GM06990 (cell line): Measurements from ENCODE around the gene FYB1.

Experiments
- DNase-seq: peaks from one replicate; pipeline ENCODE4 v3.0.0-alpha.2; 2011; ENCODE audit not compliant: insufficient read length; ENCODE audit errors: extremely low read depth
- H3K27me3 ChIP-seq: replicated peaks from 2 replicates; pipeline ENCODE4 v1.6.0; 2011; ENCODE audit warnings: low read length; ENCODE audit not compliant: control insufficient read depth, insufficient read depth
- H3K36me3 ChIP-seq: 2 replicates; pipeline ENCODE4 v1.5.1; 2011; ENCODE audit warnings: low read length; ENCODE audit not compliant: control insufficient read depth, insufficient read depth
- H3K4me3 ChIP-seq: replicated peaks from 2 replicates; pipeline ENCODE4 v1.5.1; 2011; ENCODE audit warnings: low read depth, mild to moderate bottlenecking, control low read depth, low read length
- TF ChIP-seq, protein P1 (sequence below): IDR thresholded peaks from 2 replicates; pipeline ENCODE4 v1.5.1; 2011; ENCODE audit warnings: low read length, control low read depth, mild to moderate bottlenecking, inconsistent platforms; ENCODE audit not compliant: insufficient read depth, poor library complexity, severe bottlenecking

Gene FYB1

DNA sequence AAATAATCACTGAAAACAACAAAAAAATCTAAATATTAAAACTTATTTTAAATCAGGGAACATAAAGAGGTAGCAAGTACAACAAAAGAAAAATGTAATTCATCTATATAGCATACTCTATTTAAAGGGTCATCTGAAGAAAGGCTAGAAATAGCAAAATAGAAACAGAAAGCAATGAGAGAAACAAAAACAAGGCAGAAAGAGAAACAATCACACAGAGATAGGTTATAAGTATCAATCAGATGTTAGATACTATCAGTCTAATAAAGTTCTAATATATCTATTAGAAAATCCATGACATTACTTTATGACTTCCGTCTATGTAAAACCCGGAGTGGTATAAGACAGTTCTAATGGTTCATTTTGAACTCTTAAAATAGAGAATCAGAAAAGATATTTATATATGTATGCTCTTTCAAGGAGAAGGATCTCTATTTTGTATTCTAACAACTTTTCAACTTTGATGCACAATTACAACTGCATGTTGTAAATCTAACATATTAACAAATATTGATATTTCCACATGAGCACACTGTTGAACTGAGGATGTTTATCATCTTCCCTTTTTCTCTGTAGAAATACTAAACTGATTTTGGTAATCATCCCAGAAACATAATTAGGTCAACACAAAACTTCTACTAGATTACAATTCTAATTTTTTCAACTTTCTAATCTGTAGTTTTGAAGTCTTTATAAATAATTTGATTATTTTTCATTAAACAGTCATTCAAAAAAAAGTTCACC lies 161.0 kb downstream of the FYB1 start:
- H3K4me3 ChIP-seq: peak overlapping the region; percentile 60
- DNase-seq: no peak

DNA sequence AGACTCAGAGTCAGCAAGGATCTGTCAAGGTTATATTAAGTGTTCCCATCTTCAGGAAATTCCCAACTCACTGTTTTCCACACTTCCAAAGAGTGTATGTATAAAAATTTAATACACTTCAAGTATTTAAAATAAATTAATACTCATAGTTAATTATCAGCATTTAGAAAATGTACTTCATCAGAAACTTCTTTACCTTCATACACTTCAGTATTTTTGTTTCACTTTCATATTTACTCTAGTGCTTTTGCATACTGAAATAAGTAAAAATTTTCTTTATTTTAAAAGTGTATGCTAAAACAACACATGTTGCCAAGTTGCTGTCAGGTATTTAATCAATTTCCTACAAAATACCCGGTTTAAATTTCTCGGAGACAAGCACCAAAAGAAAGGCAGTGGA lies 161.6 kb downstream of the FYB1 start:
- TF ChIP-seq, protein P1, sequence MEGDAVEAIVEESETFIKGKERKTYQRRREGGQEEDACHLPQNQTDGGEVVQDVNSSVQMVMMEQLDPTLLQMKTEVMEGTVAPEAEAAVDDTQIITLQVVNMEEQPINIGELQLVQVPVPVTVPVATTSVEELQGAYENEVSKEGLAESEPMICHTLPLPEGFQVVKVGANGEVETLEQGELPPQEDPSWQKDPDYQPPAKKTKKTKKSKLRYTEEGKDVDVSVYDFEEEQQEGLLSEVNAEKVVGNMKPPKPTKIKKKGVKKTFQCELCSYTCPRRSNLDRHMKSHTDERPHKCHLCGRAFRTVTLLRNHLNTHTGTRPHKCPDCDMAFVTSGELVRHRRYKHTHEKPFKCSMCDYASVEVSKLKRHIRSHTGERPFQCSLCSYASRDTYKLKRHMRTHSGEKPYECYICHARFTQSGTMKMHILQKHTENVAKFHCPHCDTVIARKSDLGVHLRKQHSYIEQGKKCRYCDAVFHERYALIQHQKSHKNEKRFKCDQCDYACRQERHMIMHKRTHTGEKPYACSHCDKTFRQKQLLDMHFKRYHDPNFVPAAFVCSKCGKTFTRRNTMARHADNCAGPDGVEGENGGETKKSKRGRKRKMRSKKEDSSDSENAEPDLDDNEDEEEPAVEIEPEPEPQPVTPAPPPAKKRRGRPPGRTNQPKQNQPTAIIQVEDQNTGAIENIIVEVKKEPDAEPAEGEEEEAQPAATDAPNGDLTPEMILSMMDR: no peak
- no peaks in the 10 kb centered on the region for H3K27me3 ChIP-seq
- peak overlapping the region; percentile 60 for H3K4me3 ChIP-seq
- peaks cover 1% of the 10 kb centered on the region; the same call in 1 of the 2 replicates for H3K36me3 ChIP-seq
- no peak for DNase-seq

More for the DNA sequence above, 161.0 kb downstream of the FYB1 start:
- TF ChIP-seq, protein P1: no peak
- Histone ChIP-seq H3K27me3 (no peaks in the 10 kb centered on the region), H3K36me3 (peaks cover 1% of the 10 kb centered on the region; the same call in 1 of the 2 replicates)

DNA sequence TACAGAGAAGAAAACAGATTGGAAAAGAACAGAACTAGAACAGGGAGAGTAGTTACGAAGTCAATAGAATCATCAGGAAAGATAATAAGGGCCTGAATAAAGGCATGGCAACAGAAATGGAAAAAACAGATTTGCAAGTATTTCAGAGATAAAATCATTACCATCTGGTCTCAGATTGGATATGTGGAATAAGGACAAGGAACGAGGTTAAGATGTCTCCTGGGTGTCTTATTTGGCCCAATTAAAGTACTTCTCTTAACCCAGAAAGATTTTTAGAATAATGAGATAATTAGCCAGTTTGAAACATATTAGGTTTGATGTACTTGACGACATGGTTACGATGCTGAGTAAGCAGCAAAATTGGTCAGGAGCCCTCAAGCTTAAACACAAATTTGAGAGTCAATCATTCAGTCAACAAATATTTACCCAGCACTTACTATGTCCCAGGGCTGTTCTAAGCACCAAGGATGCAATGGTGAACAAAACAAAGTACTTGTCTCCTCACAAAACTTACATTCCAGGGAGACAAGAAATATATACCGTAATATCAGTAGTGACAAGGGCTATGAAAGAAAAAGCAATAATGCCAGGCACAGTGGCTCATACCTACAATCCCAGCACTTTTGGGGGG lies 163.5 kb downstream of the FYB1 start:
- Histone ChIP-seq H3K36me3 (peaks cover 1% of the 10 kb centered on the region; the same call in 1 of the 2 replicates), H3K27me3 (no peaks in the 10 kb centered on the region), H3K4me3 (no peak overlapping the region)
- TF ChIP-seq, protein P1: no peak
- DNase-seq: no peak
